ENCODE measurements around the gene UBE3B.

The UBE3B gene

DNA sequence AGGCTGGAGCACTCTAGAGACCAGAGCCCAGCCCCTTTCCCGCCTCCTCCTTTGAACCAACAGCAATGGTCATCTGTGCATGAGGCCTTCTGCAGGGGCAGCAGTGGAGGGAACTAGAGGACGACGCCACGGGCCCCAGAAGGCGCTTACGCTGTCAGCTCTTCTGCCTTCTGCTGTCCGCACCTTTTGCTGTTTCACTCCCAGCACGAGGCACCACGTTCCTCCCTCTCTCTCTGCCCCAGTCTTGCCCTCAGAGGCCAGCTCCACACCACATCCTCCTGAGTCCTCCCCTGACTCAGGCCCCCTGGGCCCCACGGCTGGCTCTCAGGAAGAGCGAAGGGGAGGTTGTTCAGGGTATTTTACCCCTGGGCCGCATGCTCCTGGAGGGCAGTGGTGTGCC lies 80.4 kb downstream of the UBE3B start:
- DNase-seq: no peak

DNA sequence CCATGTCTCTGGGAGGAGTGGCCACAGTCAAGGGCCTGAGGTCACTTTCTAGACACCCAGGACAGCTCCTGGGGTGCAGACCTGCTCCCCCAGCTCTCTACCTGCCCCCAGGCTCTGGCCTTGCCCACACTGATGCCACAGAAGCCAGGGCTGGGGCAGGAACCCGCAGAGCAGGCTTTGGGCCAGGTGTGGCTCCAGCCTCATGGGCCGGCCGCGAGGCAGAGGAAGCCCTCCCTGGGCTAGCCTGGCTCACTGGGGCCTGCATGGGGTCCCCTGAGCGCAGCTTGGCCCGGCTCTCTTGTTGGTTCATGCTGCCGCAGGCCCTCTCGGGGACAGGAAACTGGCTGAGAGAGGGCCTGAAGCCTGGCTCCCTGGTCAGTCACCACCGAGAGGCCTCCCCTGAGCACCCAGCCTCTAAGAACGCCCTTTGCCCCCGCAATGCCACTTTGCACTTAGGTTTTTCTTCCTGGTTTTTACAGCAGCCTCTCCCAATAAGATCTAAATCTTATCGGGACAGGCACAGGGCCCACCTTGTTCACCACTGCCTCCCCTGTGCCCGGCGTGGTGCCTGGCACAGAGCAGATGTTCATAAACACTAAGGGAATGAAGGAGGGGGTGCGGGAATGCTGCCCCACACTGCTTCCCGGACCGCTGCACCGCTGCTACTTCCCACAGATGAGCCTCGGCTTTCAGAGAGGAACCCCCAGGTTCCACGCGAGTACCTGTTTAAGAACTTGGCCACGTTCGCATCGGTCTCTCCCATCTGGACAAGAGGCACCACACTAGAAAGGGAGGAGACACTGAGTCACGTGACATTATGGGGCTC lies 81.2 kb downstream of the UBE3B start:
- no peak for DNase-seq

DNA sequence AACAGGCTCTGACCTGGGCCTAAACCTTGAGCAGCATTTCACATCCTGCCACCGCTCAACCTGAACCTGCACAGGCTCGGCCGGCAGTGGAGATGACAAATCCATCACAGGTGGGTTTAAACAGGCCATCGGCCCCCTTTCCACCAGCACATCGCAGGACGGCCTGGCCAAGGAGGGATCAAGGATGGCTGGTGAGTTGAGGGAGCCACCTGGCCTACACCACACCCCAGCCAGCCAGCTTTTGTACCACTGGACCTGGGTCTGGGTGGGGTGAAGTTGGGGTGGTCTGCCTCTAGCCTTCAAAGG lies 81.7 kb downstream of the UBE3B start:
- no peak for DNase-seq

DNA sequence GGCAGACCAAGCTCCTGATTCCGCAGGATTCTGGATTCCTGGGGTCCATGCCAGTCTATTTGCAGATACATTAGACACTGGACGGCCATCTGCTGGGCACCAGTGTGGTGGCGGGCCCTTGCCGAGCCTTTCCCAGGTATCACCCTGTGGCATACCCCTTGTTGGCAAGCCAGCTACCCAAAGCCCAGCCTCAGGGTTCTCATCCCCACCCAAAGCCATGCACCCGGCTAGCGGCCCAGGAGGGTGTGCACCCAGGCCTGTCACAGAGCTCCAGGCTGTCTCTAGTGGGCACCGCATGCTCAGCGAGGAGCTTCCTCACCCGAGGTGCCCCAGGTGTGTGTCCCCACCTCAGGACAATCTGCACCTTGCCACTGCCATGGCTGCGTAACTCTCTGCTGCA lies 82.2 kb downstream of the UBE3B start:
- DNase-seq: no peak

DNA sequence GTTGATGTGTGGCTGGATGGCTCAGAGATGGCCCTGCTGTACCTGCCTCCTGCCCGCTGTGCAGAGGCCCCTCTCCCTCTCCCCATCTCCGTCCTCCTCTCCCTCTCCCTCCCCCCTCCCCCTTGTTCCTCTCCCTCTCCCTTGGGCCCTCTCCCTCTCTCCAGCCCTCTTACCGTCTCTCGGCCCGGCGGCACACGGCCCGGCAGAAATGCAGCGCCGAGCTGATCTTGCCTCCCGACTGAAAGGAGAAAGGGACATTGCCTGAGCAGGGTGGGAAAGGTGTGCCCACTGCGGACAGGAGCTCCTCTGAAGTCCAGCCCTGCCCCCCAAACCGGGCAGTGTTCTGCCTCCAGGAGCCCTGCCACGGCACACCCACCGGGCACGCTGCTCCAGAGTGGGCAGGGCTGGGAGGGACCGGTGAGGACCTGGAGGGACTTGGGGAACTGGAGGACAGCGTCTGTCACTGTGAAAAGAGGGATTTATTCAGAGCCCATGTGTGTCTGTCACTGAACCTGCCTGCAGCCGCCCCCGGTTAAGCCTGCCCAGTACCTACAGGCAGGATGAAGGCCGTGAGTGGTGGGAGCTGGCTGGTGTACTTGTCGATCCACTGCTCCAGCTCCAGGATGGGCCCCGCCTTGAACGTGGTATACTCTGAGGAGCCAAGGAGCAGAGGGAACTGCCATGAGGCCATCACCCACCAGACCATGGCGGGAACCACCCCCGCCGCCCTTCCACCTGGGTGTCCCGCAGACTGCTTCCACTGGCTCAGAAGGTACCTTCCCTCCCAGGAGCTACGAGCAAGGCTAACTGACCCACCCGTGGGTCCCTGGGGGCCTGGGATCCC lies 83.7 kb downstream of the UBE3B start:
- DNase-seq: no peak

DNA sequence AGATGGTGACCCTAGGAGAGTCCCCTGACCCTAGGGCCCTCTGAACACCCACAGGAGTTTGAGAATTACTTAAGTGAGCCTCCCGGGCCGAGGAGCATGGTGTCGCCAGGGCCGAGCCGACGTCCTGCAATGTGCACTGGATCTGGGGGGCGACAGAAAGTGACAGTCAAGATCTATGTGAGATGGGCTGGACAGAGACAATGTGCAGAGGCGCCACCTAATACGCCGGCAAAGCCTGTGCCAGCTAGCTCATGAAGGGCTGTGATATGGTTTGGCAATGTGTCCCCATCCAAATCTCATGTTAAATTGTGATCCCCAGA lies 84.2 kb downstream of the UBE3B start:
- DNase-seq: no peak

GRCh38 chr12:109562871-109563270 lies 85.4 kb downstream of the UBE3B start:
- no peak for DNase-seq

DNA sequence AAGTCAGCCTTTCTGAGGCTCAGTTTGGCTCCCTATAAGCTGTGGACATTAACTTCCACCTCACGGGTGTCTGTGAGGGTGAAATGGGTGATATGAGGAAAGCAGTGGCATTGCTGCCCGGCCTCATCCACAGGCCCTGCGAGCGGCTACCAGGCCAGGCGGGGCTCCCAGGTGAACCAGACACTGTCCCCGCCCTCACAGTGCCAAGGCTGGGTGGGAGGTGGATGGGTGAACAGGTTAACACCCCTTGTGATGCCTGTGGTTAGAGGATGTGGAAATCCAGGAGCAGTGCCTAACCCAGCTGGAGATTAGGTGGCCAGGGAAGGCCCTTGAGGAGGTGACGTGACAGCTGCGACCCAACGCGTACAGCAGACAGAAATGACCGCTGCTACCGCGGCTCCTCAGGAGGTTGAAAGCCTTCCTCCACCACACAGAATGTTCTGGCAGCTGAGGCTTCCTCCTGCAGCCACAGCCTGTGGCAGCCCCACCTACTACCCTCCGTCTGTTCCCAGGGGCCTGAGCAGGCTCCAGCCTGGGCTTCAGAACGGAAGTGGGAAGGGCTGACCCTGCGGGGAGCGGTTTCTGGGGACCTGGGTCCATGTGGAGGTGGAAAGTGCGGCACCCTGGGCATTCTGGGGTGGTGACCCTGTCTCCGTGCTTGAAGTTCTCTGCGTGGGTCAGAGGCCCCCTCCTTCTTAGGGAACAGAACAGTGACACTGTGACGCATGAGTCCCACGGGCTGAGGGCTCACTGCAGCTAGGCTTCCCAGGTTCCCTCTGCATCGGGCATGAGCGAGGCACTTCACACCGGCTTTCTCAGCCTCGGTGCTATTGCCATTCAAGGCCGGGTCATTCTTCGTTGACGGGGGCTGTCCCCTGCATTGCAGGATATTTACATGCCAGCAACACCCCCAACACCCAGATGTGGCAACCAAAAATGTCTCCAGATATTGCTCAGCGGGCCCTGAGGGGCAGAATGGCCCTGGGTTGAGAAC lies 86.2 kb downstream of the UBE3B start:
- DNase-seq: no peak

GRCh38 chr12:109566424-109566823 lies 89.0 kb downstream of the UBE3B start:
- no peak for DNase-seq

DNA sequence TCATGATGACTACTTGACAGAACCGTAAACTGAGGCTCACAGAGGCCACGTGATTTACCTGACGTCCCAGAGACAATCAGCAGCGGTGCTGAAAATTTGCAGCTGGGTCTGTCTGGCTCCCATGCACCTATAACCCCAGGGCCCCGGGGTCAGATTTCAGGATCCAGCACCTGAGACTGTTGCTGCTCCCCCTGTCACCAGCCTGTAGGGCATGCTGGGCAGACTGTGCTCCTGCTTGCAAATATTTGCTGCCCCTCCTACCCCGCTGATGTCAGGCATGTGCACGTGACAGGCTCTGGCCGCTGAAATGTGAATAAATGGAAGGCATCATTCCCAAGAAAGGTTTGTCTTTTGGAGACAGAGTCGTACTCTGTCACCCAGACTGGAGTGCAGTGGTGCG lies 89.9 kb downstream of the UBE3B start:
- DNase-seq: no peak

GRCh38 chr12:109567967-109568366 lies 90.5 kb downstream of the UBE3B start:
- DNase-seq: no peak

DNA sequence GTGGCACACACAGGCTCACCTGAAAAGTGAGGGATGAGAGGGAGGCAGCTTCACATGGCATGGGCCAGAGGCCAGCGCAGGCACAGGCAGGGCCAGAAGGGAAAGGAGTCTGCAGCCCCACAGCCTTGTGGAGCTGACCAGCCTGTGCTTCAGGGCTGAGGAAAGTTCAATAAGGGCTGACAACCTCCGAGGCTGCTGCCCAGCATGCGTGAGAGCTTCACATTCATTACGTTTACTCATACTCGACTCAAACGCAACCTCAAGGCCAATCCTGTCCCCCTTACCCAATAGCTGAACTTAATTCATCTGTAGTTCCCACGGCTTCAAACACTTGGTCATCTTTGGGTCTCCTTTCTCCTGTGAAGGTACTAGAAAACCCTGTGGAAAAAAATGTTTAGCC lies 91.1 kb downstream of the UBE3B start:
- DNase-seq: no peak

DNA sequence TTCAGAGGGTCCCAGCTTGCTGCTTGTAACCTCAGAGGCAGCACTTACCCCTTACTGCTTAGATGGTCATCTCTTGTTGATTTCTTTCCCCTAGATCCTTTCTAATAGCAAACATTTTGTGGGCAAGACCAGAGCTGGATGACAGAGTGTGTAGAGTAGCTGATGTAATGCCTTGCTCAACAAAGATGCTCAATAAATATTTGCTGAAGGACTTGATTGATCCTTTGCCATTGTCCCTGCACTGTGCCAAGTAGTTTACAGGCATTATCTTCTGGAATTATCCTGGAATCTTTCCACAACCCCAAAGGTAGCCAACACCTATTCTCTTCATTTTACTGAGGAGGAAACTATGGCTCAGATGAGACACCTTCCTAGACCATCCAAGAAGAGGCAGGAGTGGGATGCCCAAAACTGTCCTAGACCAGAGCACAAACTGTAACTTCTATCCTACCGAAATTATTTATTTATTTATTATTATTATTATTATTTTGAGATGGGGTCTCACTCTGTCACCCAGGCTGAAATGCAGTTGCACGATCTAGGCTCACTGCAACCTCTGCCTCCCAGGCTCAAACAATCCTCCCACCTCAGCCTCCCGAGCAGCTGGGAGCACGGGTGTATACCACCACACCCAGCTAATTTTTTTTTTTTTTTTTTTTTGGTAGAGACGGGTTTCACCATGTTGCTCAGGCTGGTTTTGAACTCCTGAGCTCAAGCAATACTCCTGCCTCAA lies 94.5 kb downstream of the UBE3B start:
- no peak for DNase-seq

DNA sequence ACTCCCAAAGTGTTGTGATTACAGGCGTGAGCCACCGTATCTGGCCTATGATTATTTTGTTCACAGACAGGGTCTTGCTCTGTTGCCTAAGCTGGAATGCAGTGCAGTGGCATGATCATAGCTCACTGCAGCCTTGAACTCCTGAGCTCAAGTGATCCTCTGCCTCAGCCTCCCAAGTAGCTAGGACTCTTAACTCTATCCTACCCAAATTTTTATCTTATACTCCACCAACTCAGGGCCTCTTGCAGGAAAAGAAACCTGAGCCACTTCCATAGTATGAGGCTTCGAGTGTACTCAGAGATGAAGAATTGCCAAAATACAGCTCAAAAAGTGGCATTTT lies 95.0 kb downstream of the UBE3B start:
- no peak for DNase-seq

GRCh38 chr12:109573029-109573913 lies 95.8 kb downstream of the UBE3B start, which contains the start of the genes MMAB and MVK:
TSS of gene MMAB (minus strand) at chr12:109573504. CDS start at chr12:109573480, 24 bp downstream.
TSS of gene MVK (plus strand) at chr12:109573794. CDS start at chr12:109574823, 1,029 bp downstream.
- DNase-seq: peak; percentile 100

DNA sequence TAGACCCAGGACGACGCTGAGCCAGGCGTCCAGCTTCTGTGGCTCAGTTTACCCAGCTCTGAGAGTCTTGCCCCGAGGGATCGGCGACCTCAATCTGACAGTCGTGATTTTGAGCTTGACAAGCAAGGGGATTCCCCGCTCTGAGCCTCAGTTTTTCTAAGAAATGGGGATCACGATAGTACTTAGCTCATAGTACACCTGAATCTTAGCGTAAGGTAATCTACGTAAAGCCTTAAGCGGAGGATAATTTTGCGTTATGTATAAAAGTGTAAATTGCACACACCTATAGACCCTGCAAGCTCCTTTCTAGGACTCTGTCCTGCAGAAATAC lies 96.4 kb downstream of the UBE3B start:
- no peak for DNase-seq

- no peak for DNase-seq
Measured at GRCh38 chr12:109575683-109576082, 98.2 kb downstream of the UBE3B start.

DNA sequence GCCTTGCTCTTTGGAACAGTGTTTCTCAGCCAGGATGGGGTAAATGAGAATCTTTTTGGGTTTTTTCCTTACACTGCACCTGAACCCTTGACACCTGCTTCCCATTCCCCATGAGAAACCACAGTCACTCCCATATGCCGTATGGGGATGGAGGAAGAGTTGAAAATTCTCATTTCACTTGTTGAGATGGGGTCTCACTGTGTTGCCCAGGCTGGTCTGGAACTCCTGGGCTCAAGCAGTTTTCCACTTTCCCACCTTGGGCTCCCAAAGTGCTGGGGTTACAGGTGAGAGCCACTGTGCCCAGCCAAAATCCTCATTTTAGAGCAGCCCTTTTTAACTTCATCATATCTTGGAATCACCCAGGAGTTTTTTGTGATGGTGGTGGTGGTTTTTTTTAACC lies 99.9 kb downstream of the UBE3B start:
- no peak for DNase-seq

DNA sequence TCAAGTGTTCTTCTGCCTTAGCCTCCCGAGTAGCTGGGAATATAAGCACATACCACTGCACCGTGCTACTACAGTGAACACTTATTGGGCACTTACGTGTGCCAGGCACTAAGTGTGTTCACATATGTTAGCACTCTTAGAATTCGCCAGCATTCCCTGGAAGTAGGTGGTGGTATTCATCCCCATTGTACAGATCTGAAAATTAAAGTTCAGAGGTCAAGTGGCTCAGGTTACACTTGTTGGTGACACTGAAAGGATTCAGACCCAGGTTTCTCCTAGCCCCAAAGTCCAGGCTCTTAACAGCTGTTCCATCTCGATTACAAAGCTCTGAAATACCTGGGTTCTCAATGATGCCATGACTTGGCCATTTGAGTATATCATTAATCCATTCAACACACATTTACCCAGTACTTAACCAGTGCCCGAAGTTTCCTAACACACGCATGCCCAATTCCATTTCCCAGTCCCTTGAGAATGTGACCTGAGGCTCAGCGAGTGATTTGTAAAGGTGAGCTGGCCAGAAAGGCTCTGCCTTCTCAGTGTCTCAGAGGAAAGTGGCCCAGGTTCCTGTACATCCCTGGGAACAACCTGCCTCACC lies 101.0 kb downstream of the UBE3B start:
- DNase-seq: no peak

- peak; percentile 54 for DNase-seq
Measured at GRCh38 chr12:109579639-109580038, 102.2 kb downstream of the UBE3B start.

DNA sequence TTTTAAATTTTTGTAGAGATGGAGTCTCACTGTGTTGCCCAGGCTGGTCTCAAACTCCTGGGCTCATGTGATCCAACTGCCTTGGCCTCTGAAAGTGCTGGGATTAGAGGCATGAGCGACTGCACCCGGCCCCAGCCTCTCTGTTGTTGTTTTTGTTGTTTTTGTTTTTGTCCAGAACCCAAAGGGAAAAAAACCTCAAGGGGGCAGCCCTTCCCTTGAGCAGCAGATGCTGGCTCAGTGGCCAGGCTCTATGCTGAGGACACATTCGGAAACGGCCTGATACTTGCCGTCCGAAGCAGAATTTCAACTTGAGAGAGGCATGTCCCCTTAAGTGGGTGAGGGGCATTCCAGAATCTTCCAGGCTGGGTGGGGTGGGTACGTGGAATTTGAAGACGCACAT lies 102.8 kb downstream of the UBE3B start:
- peak; percentile 51 for DNase-seq
